Testis (tissue), 3 donors: ENCODE measurements around the gene PRKAR2A. TPM values are rescaled to one million over a fixed set of nuclear protein-coding genes. Genes with fewer than 3 reads are reported as not detected.
"Not testable (repeated sequence)": the region's sequence is repeated elsewhere in the genome, so short reads cannot be mapped to it uniquely, and the experiment has no call there.

Experiments used
- DNase-seq: peaks from one replicate; pipeline ENCODE4 v3.0.0-alpha.2; 2019
- H3K27ac ChIP-seq, 2 donors: fragments of 200-600 bp; sonication (generic); one replicate each; pipeline ENCODE4 v1.5.1; 2019
- H3K27me3 ChIP-seq: fragments of 200-600 bp; sonication (generic); one replicate; pipeline ENCODE4 v1.5.1; 2019
- H3K36me3 ChIP-seq: fragments of 200-600 bp; sonication (generic); one replicate; pipeline ENCODE4 v1.5.1; 2017; ENCODE audit warnings: low read depth; ENCODE audit errors: missing control alignments
- H3K4me1 ChIP-seq: fragments of 200-600 bp; sonication (generic); one replicate; pipeline ENCODE4 v1.5.1; 2019
- H3K4me3 ChIP-seq, 2 donors: fragments of 200-600 bp; sonication (generic); one replicate each; pipeline ENCODE4 v1.5.1; 2017 to 2019
- H3K9me3 ChIP-seq: fragments of 200-600 bp; sonication (generic); one replicate; pipeline ENCODE4 v1.5.1; 2017
- POLR2A ChIP-seq: fragments of 450-650 bp; IDR thresholded peaks from one replicate; pipeline ENCODE4 v1.6.1; 2017; ENCODE audit warnings: antibody characterized with exemption, mild to moderate bottlenecking, moderate library complexity
- WGBS, 2 donors: methylation state at CpG; one replicate each; pipeline ENCODE4 v1.1.5; 2018; 5-methylcytosine and 5-hydroxymethylcytosine counted together
- intact Hi-C: fragments of 100-400 bp; cut with DNase I; formaldehyde crosslinking; loops from one replicate; pipeline ENCODE4 v1.15.1; 2023; ENCODE audit warnings: low total_unique reads
- polyA plus RNA-seq: library from polyadenylated mRNA; stranded (reverse); fragments of 350-450 nt; fragmentation: Illumina TruSeq; extraction: RNeasy Lipid Tissue Mini Kit (QIAGEN cat#74804); gene quantifications from one replicate; pipeline ENCODE4 v1.2.3, GENCODE V29; 2014; ENCODE audit warnings: low read depth, low replicate concordance; ENCODE audit not compliant: insufficient read depth
- total RNA-seq, 2 donors: library from RNA; depleted of rRNA; stranded (reverse); fragments of >200 nt; gene quantifications; one replicate each; pipeline ENCODE4 v1.2.3, GENCODE V29; 2016
- TF ChIP-seq, protein P1 (sequence below), 3 experiments: fragments of 450-650 bp in 2 of 3; fragments of 200-600 bp in 1 of 3; sonication (generic) in 1 of 3; IDR thresholded peaks; one replicate each; pipeline ENCODE4 v1.5.1; 2016 to 2019; ENCODE audit warnings: antibody characterized with exemption in 3 of 3, mild to moderate bottlenecking in 2 of 3, moderate library complexity in 1 of 3

Gene PRKAR2A
- total and polyA plus RNA-seq, 3 donors from 2014 or later, result 52.2 to 166 (median 150) TPM

DNA sequence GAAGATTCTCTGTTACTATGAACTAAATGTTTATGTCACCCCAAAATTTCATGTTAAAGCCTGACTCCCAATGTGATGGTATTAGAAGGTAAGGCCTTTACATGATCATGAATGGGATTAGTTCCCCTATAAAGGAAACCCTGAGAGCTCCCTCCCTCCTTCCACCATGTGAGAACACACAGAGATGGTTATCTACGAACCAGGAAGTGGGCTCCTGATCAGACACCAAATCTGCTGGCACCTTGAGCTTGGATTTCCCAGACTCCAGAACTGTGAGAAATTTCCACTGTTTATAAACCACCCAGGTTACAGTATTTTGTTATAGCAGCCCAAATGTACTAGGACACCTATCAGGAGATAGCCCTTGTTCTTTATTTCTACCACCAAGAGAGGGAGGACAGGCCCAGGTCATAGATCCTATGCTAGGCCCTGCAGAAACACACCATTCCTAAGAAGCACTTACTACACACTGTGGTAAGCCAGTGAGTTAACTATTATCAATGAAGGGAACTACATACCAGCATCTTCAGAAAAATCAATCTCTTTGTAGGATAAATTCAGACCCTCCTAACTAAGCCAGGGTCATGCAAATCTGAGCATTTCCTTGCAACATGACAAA, 59.0 kb downstream of the PRKAR2A start:
- Histone ChIP-seq H3K36me3 (no peaks in the 10 kb centered on the region), H3K9me3 (no peaks in the 10 kb centered on the region), H3K4me3 (no peak overlapping the region), H3K4me1 (no peaks in the 10 kb centered on the region), H3K27me3 (no peaks in the 10 kb centered on the region), H3K27ac (no peak overlapping the region)
- no peak for DNase-seq
- 82 to 83% methylated on average over 1 of the region's 1 CpG for whole genome bisulfite sequencing, 2 donors
- no peak for TF ChIP-seq POLR2A
- TF ChIP-seq, protein P1, sequence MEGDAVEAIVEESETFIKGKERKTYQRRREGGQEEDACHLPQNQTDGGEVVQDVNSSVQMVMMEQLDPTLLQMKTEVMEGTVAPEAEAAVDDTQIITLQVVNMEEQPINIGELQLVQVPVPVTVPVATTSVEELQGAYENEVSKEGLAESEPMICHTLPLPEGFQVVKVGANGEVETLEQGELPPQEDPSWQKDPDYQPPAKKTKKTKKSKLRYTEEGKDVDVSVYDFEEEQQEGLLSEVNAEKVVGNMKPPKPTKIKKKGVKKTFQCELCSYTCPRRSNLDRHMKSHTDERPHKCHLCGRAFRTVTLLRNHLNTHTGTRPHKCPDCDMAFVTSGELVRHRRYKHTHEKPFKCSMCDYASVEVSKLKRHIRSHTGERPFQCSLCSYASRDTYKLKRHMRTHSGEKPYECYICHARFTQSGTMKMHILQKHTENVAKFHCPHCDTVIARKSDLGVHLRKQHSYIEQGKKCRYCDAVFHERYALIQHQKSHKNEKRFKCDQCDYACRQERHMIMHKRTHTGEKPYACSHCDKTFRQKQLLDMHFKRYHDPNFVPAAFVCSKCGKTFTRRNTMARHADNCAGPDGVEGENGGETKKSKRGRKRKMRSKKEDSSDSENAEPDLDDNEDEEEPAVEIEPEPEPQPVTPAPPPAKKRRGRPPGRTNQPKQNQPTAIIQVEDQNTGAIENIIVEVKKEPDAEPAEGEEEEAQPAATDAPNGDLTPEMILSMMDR (IDR thresholded peaks at IDR 0.05), result no peak
- intact Hi-C loops, result no loop called here

DNA sequence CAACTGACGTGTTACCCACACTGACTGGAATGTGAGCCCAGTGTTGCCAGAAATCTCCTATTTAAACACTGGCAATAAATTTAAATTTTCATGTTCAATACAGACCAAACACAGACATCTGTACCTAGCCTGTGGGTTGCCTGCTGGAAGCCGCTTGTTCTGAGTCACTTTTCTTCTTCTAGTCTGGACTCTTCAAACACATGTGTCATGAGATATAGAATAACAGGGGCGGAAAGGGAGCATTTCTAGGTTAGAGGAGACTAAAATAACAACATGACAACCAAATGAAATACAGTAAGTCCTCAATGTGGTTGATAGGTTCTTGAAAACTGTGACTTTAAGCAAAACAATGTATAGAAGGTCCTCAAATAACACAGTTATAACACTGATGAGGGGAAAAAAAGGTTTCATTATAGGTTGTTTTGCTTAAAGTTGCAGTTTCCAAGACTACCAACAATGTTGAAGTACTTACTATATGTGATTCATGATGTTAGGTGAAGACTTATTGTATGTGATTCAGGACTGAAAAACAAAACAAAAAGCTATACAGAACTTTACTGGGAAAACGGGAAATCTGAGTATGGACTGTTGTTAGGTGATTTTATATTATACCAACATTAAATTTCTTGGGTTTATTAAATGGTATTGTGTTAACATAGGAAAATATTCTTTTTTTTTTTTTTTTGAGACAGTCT, 63.1 kb downstream of the PRKAR2A start:
- Histone ChIP-seq H3K4me3 (no peak overlapping the region), H3K27me3 (no peaks in the 10 kb centered on the region), H3K36me3 (no peaks in the 10 kb centered on the region), H3K27ac (no peak overlapping the region), H3K9me3 (no peaks in the 10 kb centered on the region), H3K4me1 (no peaks in the 10 kb centered on the region)
- no peak for TF ChIP-seq POLR2A
- TF ChIP-seq, protein P1 (IDR thresholded peaks at IDR 0.05), result no peak
- WGBS, 2 donors, result 91 to 93% methylated on average over 4 of the region's 4 CpGs
- DNase-seq, result no peak
- intact Hi-C loops, result no loop called here

DNA sequence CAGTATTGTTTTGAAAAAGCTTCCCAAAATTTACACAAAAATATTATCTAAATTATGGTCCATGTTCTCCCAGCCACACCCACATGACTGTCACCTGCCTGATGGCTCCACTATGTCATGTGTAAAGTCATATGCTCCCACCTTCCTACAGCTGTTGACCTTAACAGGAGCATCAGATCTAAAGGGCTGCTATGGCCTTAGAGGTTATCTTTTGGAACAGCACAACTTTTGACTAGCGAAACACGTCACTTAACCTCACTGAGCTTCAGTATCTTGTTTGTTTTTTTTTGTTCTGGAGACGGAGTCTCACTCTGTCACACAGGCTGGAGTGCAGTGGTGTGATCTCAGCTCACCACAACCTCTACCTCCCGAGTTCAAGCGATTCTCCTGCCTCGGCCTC, 64.4 kb downstream of the PRKAR2A start:
- intact Hi-C loops, result no loop called here
- Histone ChIP-seq H3K36me3 (no peaks in the 10 kb centered on the region), H3K9me3 (no peaks in the 10 kb centered on the region), H3K27ac (no peak overlapping the region), H3K4me1 (no peaks in the 10 kb centered on the region), H3K27me3 (no peaks in the 10 kb centered on the region), H3K4me3 (no peak overlapping the region)
- 80 to 82% methylated on average over 6 of the region's 6 CpGs for WGBS, 2 donors
- DNase-seq, result no peak
- TF ChIP-seq, protein P1 (IDR thresholded peaks at IDR 0.05), result no peak
- TF ChIP-seq POLR2A, result no peak

DNA sequence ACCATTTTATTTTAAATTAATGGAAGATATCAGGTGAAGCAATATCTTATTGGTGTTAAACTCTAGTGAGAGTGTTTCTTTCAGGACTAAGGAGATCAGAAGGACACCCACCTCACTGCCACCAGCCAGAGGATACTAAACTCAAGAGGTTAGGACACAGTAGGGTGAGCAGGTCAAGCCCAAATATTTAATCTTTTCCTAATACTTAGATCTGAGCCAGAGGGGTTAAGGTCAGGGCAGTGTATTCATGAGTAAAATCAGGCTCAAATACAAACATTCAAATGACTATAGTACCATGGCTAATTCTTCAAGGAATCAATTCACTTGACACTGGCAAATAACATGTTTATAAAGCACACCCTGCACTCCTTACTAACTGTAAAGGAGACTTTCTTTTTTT, 65.6 kb downstream of the PRKAR2A start:
- Histone ChIP-seq H3K4me1 (no peaks in the 10 kb centered on the region), H3K27ac (no peak overlapping the region), H3K9me3 (no peaks in the 10 kb centered on the region), H3K36me3 (no peaks in the 10 kb centered on the region), H3K4me3 (no peak overlapping the region), H3K27me3 (no peaks in the 10 kb centered on the region)
- TF ChIP-seq, protein P1 (IDR thresholded peaks at IDR 0.05), result no peak
- TF ChIP-seq POLR2A, result no peak
- intact Hi-C loops, result no loop called here
- DNase-seq, result no peak

DNA sequence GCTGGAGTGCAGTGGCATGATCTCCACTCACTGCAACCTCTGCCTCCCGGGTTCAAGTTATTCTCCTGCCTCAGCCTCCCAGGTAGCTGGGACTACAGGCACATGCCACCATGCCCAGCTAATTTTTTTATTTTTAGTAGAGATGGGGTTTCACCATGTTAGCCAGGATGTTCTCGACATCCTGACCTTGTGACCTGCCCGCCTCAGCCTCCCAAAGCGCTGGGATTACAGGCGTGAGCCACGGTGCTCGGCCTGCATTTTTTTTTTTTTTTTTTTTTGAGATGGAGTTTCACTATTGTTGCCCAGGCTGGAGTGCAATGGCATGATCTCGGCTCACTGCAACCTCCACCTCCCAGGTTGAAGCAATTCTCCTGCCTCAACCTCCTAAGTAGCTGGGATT, 69.1 kb downstream of the PRKAR2A start:
- WGBS, 2 donors, result 93 to 95% methylated on average over 8 of the region's 8 CpGs
- H3K9me3 ChIP-seq, H3K27me3 ChIP-seq, DNase-seq, H3K4me3 ChIP-seq, H3K27ac ChIP-seq, intact Hi-C loops, H3K36me3 ChIP-seq, H3K4me1 ChIP-seq: not testable (repeated sequence)
